ENCODE measurements around the gene S100A6.
"Not testable (repeated sequence)": the region's sequence is repeated elsewhere in the genome, so short reads cannot be mapped to it uniquely, and the experiment has no call there.

S100A6 gene

GRCh38 chr1:153535242-153536011 lies at the start of gene S100A6:
S100A6 (minus strand) TSS chr1:153535991; CDS start chr1:153535339, 652 bp downstream.
- peak; percentile 65 for DNase-seq

- no peak for DNase-seq
These were observed 49.2 kb upstream of the S100A6 start for GRCh38 chr1:153585006-153585405.

GRCh38 chr1:153583976-153584375 lies 48.2 kb upstream of the S100A6 start:
- no peak for DNase-seq

DNA sequence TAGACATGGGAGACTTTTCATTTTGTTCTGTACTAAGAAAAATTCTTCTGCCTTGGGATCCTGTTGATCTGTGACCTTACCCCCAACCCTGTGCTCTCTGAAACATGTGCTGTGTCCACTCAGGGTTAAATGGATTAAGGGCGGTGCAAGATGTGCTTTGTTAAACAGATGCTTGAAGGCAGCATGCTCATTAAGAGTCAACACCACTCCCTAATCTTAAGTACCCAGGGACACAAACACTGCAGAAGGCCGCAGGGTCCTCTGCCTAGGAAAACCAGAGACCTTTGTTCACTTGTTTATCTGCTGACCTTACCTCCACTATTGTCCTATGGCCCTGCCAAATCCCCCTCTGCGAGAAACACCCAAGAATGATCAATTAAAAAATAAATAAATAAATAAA lies 47.7 kb upstream of the S100A6 start:
- not testable (repeated sequence) for DNase-seq

GRCh38 chr1:153582836-153583235 lies 47.0 kb upstream of the S100A6 start:
- not testable (repeated sequence) for DNase-seq

DNA sequence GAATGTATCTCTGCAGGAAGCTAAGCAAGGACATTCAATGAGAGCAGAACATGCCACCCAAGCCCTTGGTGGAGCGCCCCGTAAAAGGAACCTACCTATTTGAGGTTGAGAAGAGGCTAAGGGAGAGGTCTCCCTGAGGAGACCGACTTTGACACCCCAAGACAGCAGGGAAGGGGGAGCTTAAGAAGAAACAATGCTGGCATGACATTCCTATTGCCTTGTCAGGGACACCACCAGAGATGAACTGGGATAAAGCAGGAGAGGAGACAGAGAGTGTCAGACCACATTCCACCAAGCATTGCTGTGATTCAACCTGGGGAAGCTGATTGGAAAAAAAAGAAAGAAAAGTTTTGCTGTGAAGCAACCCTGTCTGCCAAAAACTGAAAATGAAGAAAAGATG lies 43.1 kb upstream of the S100A6 start:
- no peak for DNase-seq

DNA sequence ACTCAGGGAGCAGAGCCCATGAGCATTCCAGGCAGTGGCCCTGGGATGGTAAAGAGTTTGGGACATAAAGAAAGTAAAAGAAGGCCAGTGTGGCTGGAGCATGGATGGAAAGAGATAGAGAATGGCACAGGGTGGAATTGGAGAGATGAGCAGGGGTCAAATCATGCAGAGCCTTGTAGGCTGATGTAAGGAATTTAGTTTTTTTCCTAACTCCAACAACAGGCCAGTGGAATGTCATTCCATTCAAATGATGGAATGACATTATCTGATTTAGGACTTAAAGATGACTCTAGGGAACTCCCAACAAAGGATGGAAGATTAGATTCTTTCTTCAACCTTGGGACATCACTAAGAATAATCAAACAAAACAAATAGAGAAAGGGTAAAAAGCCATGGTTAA lies 42.7 kb upstream of the S100A6 start:
- no peak for DNase-seq

- no peak for DNase-seq
These were observed 41.8 kb upstream of the S100A6 start for GRCh38 chr1:153577624-153578051.

GRCh38 chr1:153577138-153577537 lies 41.3 kb upstream of the S100A6 start:
- DNase-seq: no peak

DNA sequence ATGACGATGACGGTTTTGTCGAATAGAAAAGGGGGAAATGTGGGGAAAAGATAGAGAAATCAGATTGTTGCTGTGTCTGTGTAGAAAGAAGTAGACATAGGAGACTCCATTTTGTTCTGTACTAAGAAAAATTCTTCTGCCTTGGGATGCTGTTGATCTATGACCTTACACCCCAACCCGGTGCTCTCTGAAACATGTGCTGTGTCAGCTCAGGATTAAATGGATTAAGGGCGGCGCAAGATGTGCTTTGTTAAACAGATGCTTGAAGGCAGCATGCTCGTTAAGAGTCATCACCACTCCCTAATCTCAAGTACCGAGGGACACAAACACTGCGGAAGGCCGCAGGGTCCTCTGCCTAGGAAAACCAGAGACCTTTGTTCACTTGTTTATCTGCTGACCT lies 39.7 kb upstream of the S100A6 start:
- DNase-seq: not testable (repeated sequence)

- DNase-seq: not testable (repeated sequence)
These were observed 39.3 kb upstream of the S100A6 start for GRCh38 chr1:153575081-153575491.

GRCh38 chr1:153573351-153573750 lies 37.6 kb upstream of the S100A6 start:
- no peak for DNase-seq

DNA sequence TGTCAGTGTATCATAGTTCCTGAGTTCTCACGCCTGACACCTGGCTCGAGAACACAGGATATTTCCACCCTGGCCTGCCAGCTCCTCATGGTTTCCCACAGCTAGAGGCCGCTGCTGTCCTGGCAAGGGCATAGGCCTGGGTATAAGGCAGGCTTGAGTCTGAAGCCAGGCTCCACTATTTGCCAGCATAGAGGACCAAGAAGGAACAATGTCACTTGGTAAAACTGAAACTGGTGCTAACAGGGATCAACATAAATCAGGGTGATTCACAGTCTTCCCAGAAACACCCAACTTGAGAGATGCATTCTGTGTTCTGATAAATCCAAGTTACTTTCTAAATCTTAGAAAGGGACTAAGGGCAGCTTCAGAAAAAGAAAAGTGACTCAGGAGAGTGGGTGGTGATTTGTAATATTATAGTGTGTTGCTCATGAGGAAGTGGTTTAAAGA lies 36.8 kb upstream of the S100A6 start:
- peak; percentile 58 for DNase-seq

DNA sequence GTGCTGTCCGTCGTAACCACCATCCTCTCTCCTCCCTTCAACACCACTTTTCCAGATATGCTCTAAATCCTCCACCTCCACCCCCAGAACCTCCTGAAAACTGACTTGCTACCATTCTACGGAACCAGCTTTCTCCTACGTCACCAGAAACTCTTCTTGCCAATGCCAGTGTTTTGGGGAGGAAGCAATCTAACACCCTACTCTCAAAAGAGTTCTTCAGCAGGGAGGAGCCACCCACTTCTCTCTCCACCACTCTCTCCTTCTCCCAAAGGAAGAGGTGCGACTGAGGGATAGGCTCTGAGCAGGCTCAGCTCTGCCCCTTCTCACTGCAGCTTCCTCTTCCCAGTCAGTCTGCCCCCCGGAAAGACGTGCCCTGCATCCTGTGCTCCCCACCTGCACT lies 35.9 kb upstream of the S100A6 start:
- no peak for DNase-seq

GRCh38 chr1:153570874-153571273 lies 35.1 kb upstream of the S100A6 start:
- no peak for DNase-seq

GRCh38 chr1:153569465-153569864 lies 33.7 kb upstream of the S100A6 start:
- no peak for DNase-seq

DNA sequence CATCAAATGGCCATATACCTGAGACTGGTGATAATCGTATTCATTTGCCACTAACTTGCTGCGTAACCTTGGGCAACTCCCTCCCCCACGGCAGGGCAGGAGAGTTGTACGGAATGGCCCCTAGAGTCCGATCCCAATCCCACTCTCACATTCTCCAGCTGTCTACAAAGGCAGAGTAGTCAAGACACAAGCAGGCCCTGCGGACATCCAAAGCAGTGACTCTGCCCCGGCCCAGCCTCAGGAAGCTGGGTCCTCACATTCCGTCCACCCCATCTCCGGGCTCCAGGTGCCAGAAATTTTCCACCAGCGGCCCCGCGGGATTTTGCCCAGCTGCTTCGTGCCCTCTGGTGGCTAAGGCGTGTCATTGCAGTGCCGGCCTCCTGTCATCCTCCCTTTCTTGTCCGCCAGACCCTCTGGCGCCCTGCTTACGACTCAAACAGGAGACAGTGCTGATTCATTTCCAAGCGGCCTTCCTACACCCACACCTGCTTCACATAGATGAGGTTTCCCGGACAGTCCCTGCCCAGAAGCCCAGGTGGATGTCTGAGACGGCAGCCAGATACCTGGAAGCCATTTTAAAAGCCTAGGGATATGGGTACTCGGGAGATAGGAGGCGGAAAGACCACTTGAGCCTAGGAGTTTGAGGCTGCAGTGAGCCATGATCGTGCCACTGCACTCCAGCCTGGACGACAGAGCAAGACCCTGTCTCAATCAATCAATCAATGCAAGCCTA lies 32.7 kb upstream of the S100A6 start:
- peak; percentile 86 for DNase-seq

- DNase-seq: peak; percentile 20
These were observed 32.0 kb upstream of the S100A6 start for GRCh38 chr1:153567621-153568366.

- DNase-seq: peak; percentile 94
These were observed 30.9 kb upstream of the S100A6 start for GRCh38 chr1:153566414-153567371.

DNA sequence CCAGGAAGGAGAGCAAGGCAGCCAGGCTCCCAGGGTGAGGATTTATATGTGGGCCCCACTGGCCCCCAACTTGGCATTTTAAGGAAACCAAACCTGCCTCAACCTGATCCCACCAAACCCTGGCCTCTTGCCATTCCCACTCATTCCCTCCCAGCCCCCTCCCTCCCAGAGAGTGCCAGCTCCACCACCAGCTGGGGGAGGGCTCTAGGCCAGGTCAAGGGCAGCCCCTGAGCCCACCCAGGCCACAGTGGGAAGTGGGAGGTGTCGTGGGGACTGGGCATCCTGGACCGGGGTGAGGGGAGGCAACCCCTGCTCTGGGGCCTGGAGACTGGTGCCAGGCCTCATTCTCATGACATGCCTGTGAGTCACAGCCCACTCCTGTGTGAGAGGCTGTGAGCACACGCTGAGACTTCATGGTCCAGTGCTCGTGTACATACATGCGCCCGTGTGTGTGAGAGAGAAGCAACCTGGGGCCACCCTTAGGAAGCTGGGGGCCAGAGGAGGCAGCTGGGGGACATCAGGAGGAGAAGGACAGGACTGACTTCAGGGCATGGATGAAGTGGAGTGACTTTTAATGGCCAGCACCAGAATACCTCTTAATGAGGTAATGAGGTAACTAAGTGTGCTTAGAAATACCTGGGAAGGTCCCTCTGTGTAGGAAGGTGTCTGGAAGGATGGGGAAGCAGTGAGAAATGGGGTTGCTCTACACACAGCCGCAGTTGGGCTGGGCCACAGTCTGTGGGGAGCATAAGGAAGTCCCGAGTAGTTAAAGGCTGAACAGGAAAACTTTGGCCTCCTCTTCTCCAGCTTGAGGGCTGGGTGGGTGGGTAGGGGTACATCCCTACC lies 30.0 kb upstream of the S100A6 start, which contains the start of gene S100A2:
Gene S100A2 (minus strand): TSS at position 316 of the 846 bp plus-strand sequence. CDS start 1,967 bp downstream, outside the sequence.
- DNase-seq: peak; percentile 70

- DNase-seq: no peak
These were observed 28.2 kb upstream of the S100A6 start for GRCh38 chr1:153563991-153564390.
